Ascending aorta (tissue), 2 donors: ENCODE measurements around the gene HAND1. TPM values are rescaled to one million over a fixed set of nuclear protein-coding genes. Genes with fewer than 3 reads are reported as not detected.

ENCODE experiments used
- DNase-seq, 2 donors: peaks; one replicate each; pipeline ENCODE4 v3.0.0-alpha.2; 2019; ENCODE audit warnings: low spot score in 2 of 2
- H3K27ac ChIP-seq, 2 donors: fragments of 200-600 bp; sonication (generic); one replicate each; pipeline ENCODE4 v1.5.1; 2016 to 2017; ENCODE audit warnings: mild to moderate bottlenecking in 1 of 2
- H3K27me3 ChIP-seq: fragments of 200-600 bp; sonication (generic); one replicate; pipeline ENCODE4 v1.5.1; 2017
- H3K36me3 ChIP-seq, 2 donors: fragments of 200-600 bp; sonication (generic); one replicate each; pipeline ENCODE4 v1.5.1; 2016
- H3K4me1 ChIP-seq, 2 donors: fragments of 200-600 bp; sonication (generic); one replicate each; pipeline ENCODE4 v1.5.1; 2016 to 2017; ENCODE audit warnings: mild to moderate bottlenecking in 1 of 2
- H3K4me3 ChIP-seq, 2 donors: fragments of 200-600 bp; sonication (generic); one replicate each; pipeline ENCODE4 v1.5.1; 2016 to 2017; ENCODE audit warnings: mild to moderate bottlenecking in 1 of 2
- H3K9me3 ChIP-seq, 2 donors: fragments of 200-600 bp; sonication (generic); one replicate each; pipeline ENCODE4 v1.5.1; 2016
- CTCF ChIP-seq, 3 experiments: fragments of 200-600 bp in 2 of 3; fragments of 450-650 bp in 1 of 3; sonication (generic) in 2 of 3; IDR thresholded peaks; one replicate each; pipeline ENCODE4 v1.5.1; 2016 to 2019; ENCODE audit warnings: antibody characterized with exemption in 3 of 3, mild to moderate bottlenecking in 1 of 3, moderate library complexity in 1 of 3
- intact Hi-C: fragments of 100-400 bp; cut with DNase I; formaldehyde crosslinking; loops from one replicate; pipeline ENCODE4 v1.15.1; 2023
- total RNA-seq: library from RNA; depleted of rRNA; stranded (reverse); fragments of >200 nt; gene quantifications from one replicate; pipeline ENCODE4 v1.1.0, GENCODE V29; 2016

The HAND1 gene
- total RNA-seq, 1 donor from 2014 or later = not detected

GRCh38 chr5:154472871-154473580 lies 5.0 kb downstream of the HAND1 start:
- Histone ChIP-seq H3K27me3 (peaks cover 60% of the 10 kb centered on the region), H3K36me3 (no peaks in the 10 kb centered on the region), H3K4me1 (peaks cover 10 to 33% of the 10 kb centered on the region in 2 donors), H3K4me3 (no peak overlapping the region), H3K9me3 (no peaks in the 10 kb centered on the region), H3K27ac (no peak overlapping the region)
- intact Hi-C loops = loop anchor here (10.0 kb wide), 1 partner anchor 282 kb away; the partner anchor contains the start of gene LARP1
- DNase-seq = no peak
- TF ChIP-seq CTCF (IDR thresholded peaks at IDR 0.05) = no peak

- TF ChIP-seq CTCF (IDR thresholded peaks at IDR 0.05) = no peak
- H3K4me3 ChIP-seq = no peak overlapping the region
- H3K27me3 ChIP-seq = peaks cover 44% of the 10 kb centered on the region
- no peak overlapping the region for H3K27ac ChIP-seq
- intact Hi-C loops = loop anchor here (10.0 kb wide), 1 partner anchor 284 kb away; the partner anchor contains the start of gene LARP1
- H3K9me3 ChIP-seq = no peaks in the 10 kb centered on the region
- H3K36me3 ChIP-seq = no peaks in the 10 kb centered on the region
- peaks cover 3 to 15% of the 10 kb centered on the region in 2 donors for H3K4me1 ChIP-seq
- no peak for DNase-seq
Measured at GRCh38 chr5:154470947-154471870, 6.8 kb downstream of the HAND1 start.

GRCh38 chr5:154470137-154470536 lies 7.9 kb downstream of the HAND1 start:
- Histone ChIP-seq H3K36me3 (no peaks in the 10 kb centered on the region), H3K27ac (no peak overlapping the region), H3K27me3 (peaks cover 33% of the 10 kb centered on the region), H3K4me3 (no peak overlapping the region), H3K9me3 (no peaks in the 10 kb centered on the region), H3K4me1 (peaks cover 0 to 9% of the 10 kb centered on the region in 2 donors)
- no peak for DNase-seq
- TF ChIP-seq CTCF (IDR thresholded peaks at IDR 0.05) = no peak
- intact Hi-C loops = loop anchor here (10.0 kb wide), 1 partner anchor 285 kb away; the partner anchor contains the start of gene LARP1

GRCh38 chr5:154467655-154468354 lies 10.2 kb downstream of the HAND1 start:
- intact Hi-C loops = loop anchor here (2.0 kb wide), 1 partner anchor 143 kb away; no protein-coding TSS in a partner anchor
- Histone ChIP-seq H3K9me3 (no peaks in the 10 kb centered on the region), H3K4me3 (no peak overlapping the region), H3K27me3 (peaks cover 15% of the 10 kb centered on the region), H3K27ac (no peak overlapping the region), H3K36me3 (no peaks in the 10 kb centered on the region), H3K4me1 (no peaks in the 10 kb centered on the region)
- peak; percentile 56 to 88 (median 88) for TF ChIP-seq CTCF (IDR thresholded peaks at IDR 0.05)
- peak in 1 of 2 donors; percentile 80 for DNase-seq

GRCh38 chr5:154466671-154467070 lies 11.4 kb downstream of the HAND1 start:
- Histone ChIP-seq H3K27me3 (peaks cover 8% of the 10 kb centered on the region), H3K4me3 (no peak overlapping the region), H3K27ac (no peak overlapping the region), H3K4me1 (no peaks in the 10 kb centered on the region), H3K9me3 (no peaks in the 10 kb centered on the region), H3K36me3 (no peaks in the 10 kb centered on the region)
- intact Hi-C loops = loop anchor here (2.0 kb wide), 1 partner anchor 144 kb away; no protein-coding TSS in a partner anchor
- no peak for TF ChIP-seq CTCF (IDR thresholded peaks at IDR 0.05)
- no peak for DNase-seq
